HG03175 (cell line): ENCODE data around the gene TUBB4A.
A peak's percentile ranks its signal among the peaks of the same experiment; 100 is the strongest.

ENCODE experiments used
- ATAC-seq: cut with Tn5 transposase; IDR thresholded peaks from one replicate; pipeline ENCODE4 v1.9.1; 2021; ENCODE audit warnings: mild to moderate bottlenecking, moderate library complexity; ENCODE audit not compliant: unreplicated experiment

The TUBB4A gene

GRCh38 chr19:6498294-6499036 lies 3.6 kb downstream of the TUBB4A start:
- ATAC-seq, result no peak

- ATAC-seq, result no peak
Observed at GRCh38 chr19:6495947-6496346, 6.2 kb downstream of the TUBB4A start.

GRCh38 chr19:6494438-6495036 lies 7.6 kb downstream of the TUBB4A start:
- ATAC-seq, result no peak

GRCh38 chr19:6491802-6492592 lies 10.1 kb downstream of the TUBB4A start:
- no peak for ATAC-seq

- no peak for ATAC-seq
Observed at GRCh38 chr19:6490134-6490533, 12.0 kb downstream of the TUBB4A start.

GRCh38 chr19:6489278-6490061 lies 12.6 kb downstream of the TUBB4A start:
- no peak for ATAC-seq

- no peak for ATAC-seq
Observed at GRCh38 chr19:6484831-6485230, 17.3 kb downstream of the TUBB4A start.

- ATAC-seq, result no peak
Observed at GRCh38 chr19:6484230-6484629, 17.9 kb downstream of the TUBB4A start.

GRCh38 chr19:6483235-6483634 lies 18.9 kb downstream of the TUBB4A start:
- ATAC-seq, result no peak

- ATAC-seq, result no peak
Observed at GRCh38 chr19:6482343-6482686, 19.8 kb downstream of the TUBB4A start.

- peak; percentile 66 for ATAC-seq
Observed at GRCh38 chr19:6481541-6482342, 20.4 kb downstream of the TUBB4A start, which contains the start of gene DENND1C. Gene DENND1C, minus strand, starts transcription at chr19:6481787. Its CDS starts 92 bp downstream, at chr19:6481695.

GRCh38 chr19:6480848-6481415 lies 21.2 kb downstream of the TUBB4A start:
- no peak for ATAC-seq

GRCh38 chr19:6479836-6480398 lies 22.2 kb downstream of the TUBB4A start:
- no peak for ATAC-seq

GRCh38 chr19:6478815-6479214 lies 23.3 kb downstream of the TUBB4A start:
- ATAC-seq, result no peak

- no peak for ATAC-seq
Observed at GRCh38 chr19:6476896-6477431, 25.1 kb downstream of the TUBB4A start.

GRCh38 chr19:6476155-6476895 lies 25.8 kb downstream of the TUBB4A start:
- ATAC-seq, result no peak

GRCh38 chr19:6475321-6476108 lies 26.6 kb downstream of the TUBB4A start:
- no peak for ATAC-seq

- no peak for ATAC-seq
Observed at GRCh38 chr19:6473647-6474046, 28.5 kb downstream of the TUBB4A start.
